ENCODE results near the gene PMAIP1. TPM values are rescaled to one million over a fixed set of nuclear protein-coding genes. Genes with fewer than 3 reads are reported as not detected.

The PMAIP1 gene
- total and polyA plus RNA-seq, 9 of the 15 experiments (the other 6 are each of a cell fraction or from before 2014, with no cell fraction given) = 8.0 to 22.9 (median 14.9) TPM

- TF ChIP-seq PRDM10 (IDR thresholded peaks at IDR 0.05; ENCODE audit: partially characterized antibody) (no peak), BMI1 (IDR thresholded peaks at IDR 0.05; ENCODE audit: low read length) (no peak), ZBTB33 (CRISPR knock-in tag; IDR thresholded peaks at IDR 0.05) (peak; percentile 22; the same call in 1 of the 2 replicates)
These were observed 1.0 kb upstream of the PMAIP1 start (continued) for GRCh38 chr18:59898609-59899297.
